Measurements from ENCODE around the gene MIEF1.
A peak's percentile ranks its signal among the peaks of the same experiment; 100 is the strongest.

The MIEF1 gene

DNA sequence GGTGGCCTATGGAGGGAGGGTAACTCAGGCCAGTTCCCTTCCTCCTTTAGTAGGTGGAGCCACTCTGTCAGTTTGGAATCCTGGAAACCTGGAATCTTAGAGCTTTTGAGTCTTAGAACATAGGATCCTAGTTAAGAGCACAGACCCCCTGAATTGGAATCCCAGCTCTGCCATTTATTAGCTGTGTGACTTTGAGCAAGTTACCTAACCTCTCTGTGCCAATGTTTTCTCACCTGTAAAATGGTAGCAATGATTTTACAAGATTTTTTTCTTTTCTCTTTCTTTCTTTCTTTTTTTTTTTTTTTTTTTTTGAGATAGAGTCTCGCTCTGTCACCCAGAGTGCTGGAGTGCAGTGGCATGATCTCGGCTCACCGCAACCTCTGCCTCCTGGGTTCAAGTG is 51.3 kb downstream of the MIEF1 start:
- no peak for DNase-seq (ENCODE audit: low read depth, low spot score)
- no peak overlapping the region for H3K27ac ChIP-seq

DNA sequence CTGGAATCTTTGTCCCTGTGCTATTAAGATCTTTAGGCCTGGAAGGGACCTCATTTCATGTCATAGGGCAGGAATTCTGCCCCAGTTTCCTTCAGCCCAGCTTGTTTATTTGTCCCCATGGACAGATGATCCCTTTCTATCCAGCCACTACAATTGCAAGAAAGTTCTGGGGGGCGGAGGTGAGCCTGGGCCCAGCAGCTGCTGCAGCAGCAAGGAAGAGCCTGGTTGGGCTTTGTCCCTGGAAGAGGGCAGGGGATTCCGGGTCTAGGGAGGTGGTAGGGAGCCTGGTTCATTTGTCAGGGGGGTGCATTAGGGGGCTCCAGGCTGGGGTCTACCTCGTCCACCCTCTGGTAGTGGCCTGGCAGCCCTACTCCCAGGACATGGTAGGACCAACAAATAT is 52.1 kb downstream of the MIEF1 start:
- no peak overlapping the region for H3K27ac ChIP-seq
- DNase-seq (ENCODE audit: low read depth, low spot score), result no peak

DNA sequence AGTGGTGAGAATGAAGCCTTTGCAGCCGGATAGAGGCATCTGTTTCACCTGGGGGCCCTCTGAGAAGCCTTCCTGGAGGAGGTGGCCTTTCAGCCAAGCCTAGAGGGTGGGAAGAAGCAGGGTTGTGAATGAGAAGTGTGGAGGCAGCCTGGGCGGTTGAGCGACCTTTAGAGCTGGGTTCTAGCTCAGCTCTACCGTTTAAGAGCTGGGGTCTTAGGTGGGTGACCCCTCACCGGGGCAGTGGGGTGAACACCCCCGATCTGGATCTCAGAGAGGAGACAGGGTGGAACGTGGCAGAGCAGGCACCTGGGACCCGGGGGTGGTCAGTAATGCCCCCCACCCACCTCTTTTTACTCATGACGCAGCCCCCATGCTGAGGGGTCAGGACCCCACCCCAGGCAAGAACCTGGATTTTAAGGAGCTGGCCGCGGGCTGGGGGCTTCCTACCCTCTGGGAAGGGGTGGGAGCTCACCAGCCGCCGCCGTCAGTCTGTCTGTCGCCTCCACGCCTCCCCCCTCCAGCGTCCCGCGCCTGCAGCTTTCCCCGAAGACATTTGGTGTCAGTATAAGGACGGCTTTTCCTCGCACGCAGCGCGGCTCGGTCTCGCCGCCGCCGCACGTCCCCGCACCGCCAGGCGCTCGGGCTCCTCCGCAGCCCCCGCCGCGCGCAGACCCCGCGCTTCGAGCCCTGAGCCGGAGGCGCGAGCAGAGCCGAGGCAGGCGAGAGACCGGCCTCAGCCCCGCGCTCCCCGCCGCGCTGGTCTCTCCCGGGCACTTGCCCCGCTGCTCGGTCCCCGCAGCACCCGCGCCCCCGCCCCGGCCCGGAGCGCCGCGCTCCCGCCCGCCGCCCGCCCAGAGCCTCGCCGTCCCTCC is 55.1 kb downstream of the MIEF1 start:
- DNase-seq (ENCODE audit: low read depth, low spot score), result no peak
- H3K27ac ChIP-seq, result no peak overlapping the region

DNA sequence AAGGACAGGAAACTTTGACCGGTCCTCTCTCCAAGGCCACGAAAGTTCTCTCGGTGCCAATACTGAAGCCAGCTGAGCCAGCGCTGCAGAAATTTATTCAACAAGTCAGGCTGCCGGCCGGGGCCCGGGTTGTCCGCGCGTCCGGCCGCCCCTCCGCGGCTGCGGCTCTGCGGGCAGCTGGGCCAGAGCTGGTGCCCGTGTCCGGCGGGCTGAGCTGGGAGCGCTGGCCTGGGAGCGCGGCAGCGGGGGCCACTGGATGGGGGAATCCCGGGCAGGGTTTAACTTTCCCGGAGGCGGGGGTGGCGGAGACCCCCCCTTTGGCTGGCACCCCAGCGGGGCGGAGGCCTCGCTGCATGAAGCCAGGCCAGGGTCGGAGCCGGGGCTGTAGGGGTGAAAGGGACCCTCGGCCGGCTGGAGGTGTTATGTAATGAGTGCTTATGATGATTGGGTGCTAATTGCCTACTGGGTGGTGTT is 56.2 kb downstream of the MIEF1 start:
- DNase-seq (ENCODE audit: low read depth, low spot score), result no peak
- no peak overlapping the region for H3K27ac ChIP-seq

DNA sequence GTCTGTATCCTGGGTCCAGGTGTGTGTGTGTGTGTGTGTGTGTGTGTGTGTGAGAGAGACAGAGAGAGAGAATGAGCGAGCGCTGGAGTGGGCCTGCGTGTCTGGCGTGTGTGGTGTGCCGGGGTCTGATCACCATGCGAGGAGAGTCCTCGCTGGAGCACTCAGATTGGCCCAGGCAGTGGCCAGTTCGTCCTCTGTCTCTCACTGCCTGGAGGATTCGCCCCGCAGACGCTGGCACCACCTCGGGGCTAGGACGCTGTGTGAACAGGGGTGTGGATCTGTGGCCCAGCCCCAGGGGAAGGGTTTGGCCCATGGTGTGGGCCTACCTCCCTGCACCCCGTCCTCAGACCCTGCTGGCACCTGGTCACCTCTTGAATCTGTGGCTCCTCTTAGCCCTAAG is 56.9 kb downstream of the MIEF1 start:
- no peak overlapping the region for H3K27ac ChIP-seq
- no peak for DNase-seq (ENCODE audit: low read depth, low spot score)

DNA sequence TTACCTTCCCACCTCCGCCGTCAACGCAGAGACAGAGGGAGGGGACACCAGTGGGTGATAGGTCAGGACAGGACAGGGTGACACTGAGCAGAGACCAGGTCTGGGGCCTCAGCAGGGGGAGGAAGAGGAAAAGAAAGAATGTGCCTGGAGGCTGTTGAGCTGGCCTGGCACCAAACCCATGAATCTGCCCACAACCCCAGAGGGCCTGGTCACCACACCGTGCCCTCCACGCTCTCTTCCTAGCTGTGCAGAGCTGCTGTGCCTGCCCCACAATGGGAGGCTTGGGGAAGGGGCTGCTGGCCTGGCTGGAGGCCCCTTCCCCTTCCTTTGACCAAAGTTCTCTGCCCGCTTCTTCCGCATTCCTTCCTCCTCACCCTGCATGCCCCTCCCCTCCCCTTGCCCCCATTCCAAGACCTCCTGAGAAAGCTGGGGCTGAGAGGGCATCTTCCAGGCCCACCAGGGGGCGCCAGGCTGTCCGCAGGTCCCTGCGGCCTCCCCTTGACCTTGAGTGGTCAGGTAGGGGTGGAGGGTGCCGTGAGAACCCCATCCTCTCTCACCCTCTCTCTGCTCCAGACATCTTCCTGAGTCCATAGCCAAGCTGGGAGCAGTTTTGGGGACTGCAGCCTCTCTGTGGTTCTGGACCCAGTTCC is 57.5 kb downstream of the MIEF1 start:
- DNase-seq (ENCODE audit: low read depth, low spot score), result no peak
- no peak overlapping the region for H3K27ac ChIP-seq

DNA sequence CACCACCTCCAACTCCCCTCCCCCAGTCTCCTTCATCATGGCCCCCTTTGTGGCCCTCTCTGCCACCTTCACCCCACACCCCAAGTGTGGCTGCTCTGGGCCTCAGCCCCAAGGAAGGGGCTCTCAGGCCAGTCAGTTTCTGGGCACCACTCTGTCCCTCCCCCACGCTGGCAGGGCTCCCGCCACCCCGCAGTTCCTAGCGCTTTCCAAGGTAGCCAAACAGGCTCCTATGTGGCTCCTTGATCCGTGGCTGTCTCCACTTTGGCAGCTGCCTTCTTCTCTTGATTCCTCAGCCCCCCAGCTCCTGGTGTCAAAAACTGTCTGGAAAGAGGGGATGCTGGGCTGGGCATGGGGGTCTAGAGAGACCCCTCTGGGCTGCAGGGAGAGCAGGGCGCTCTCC is 58.0 kb downstream of the MIEF1 start:
- DNase-seq (ENCODE audit: low read depth, low spot score), result no peak
- no peak overlapping the region for H3K27ac ChIP-seq

DNA sequence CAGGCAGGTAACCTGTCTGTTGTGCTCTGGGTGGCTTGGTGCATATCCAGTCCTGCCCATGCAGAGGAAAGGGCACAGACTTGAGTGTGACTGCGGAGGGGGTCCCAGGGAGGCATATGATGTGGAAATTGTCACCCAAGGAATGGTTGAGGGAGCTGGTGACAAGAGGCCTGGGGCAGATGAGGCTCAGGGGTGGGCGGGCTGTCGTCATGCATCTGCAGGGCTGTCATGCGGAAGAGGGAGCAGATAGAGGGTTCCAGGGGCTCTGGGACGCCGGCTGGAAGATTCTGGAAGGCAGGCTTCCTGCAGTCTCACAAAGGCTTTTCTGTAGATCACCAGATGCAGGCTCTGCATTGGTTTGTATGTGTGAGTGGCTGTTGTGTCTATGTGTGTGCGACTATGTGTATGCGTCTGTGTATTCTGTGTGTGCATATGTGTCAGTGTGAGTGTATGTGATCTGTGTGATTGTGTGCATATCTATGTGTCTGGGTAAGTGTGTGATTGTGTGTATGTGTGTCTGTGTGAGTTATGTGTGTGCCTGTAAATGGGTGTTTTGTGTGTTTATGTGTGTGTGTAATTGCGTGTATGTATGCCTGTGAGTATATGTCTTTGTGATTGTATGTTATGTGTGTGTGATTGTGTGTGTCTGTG is 60.9 kb downstream of the MIEF1 start:
- no peak overlapping the region for H3K27ac ChIP-seq
- no peak for DNase-seq (ENCODE audit: low read depth, low spot score)

DNA sequence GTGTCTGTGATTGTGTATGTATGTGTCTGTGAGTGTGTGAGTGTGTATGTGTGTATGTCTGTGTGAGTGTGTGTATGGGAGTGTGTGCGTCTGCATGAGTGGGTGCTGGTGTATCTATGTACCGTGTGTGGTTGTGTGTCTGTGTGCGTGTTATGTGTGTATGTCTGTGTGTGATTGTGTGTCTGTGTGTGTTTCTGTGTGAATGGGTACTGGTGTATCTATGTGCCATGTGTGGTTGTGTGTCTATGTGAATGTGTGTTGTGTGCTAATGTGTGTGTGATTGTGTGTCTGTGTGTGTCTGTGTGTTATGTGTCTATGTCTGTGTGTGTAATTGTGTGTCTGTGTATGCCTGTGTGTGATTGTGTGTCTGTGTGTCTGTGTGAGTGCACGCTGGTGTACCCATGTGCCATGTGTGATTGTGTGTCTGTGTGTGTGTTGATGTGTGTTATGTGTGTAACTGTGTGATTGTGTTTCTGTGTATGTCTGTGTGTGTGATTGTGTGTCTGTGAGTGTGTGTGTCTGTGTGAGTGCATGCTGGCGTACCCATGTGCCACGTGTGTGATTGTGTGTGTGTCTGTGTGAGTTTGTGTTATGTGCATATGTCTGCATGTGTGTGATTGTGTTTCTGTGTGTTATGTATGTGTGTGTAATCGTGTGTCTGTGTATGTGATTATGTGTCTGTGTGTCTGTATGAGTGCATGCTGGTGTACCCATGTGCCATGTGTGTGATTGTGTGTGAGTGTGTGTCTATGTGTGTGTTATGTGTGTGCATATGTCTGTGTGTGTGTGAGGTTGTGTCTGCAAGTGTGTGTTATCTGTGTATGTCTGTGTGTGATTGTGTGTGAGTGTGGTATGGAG is 61.7 kb downstream of the MIEF1 start:
- H3K27ac ChIP-seq, result no peak overlapping the region
- no peak for DNase-seq (ENCODE audit: low read depth, low spot score)

DNA sequence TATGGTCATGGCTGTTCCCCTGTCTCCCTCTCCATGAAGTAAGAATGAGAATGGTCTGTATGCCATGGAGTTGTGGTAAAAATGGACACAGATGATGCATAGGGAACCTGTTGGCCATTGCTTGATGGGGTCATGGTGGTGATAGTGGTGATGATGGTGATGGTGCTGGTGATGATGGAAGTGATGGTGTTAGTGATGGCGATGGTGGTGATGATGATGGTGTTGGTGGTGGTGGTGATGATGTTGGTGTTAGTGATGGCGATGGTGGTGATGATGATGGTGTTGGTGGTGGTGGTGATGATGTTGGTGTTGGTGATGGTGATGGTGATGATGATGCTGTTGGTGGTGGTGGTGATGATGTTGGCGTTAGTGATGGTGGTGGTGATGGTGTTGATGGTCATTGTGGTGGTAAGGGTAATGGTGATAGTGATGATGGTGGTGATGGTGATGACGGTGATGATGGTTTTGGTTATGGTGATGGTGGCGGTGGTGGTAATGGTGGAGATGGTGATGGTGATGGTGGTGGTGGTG is 63.4 kb downstream of the MIEF1 start:
- no peak for DNase-seq (ENCODE audit: low read depth, low spot score)
- no peak overlapping the region for H3K27ac ChIP-seq

DNA sequence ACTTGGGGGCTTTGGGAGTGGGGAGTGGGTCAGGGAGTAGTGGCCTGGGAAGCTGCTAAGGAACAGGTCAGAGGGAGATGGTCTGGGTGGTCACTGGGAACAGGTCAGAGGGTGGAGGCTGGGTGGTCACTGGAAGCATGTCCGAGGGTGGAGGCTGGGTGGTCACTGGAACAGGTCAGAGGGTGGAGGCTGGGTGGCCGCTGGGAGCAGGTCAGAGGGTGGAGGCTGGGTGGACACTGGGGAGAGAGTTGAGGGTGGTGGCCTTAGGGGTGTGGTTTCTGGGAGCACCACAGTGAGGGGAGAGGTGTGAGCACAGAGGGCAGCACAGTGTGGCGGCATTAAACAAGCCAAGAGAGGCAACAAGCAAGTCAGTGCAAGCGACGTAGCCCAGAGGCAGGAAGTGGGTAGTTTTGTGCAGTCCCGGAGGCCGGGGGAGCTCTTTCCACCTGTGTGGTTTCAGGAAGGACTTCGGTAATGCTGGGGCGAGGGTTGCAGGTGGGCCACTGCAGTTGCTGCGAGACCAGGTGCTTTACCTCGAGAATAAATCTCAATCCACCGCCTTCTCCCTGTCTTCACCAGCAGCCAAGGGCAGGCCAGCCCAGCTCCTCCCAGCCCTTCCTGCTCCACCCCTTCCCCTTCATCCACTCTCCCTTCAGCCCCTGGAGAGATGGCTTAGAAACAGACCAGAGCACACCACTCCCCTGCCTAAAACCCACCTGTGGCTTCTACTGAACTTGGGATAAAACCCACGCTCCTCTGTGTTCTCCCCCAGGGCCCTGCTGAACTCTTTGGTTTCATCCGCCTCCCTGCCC is 65.3 kb downstream of the MIEF1 start:
- H3K27ac ChIP-seq, result no peak overlapping the region
- DNase-seq (ENCODE audit: low read depth, low spot score), result peak; percentile 12

All from epithelial cell of prostate (primary cell).